NB4 (cell line): ENCODE data around the gene FOSB.

Experiments used
- DNase-seq: peaks from one replicate; pipeline ENCODE4 v3.0.0; 2010; ENCODE audit warnings: low read depth
- H3K4me3 ChIP-seq: one replicate; pipeline ENCODE4 v1.5.1; 2011; ENCODE audit warnings: mild to moderate bottlenecking, low read depth, low read length, moderate library complexity
- MYC ChIP-seq: IDR thresholded peaks from 2 replicates; pipeline ENCODE4 v1.6.1; 2011; ENCODE audit warnings: low read depth, low read length
- POLR2A ChIP-seq: IDR thresholded peaks from 2 replicates; pipeline ENCODE4 v1.6.1; 2011; ENCODE audit warnings: mild to moderate bottlenecking; ENCODE audit not compliant: insufficient read length; ENCODE audit errors: extremely low read depth
- TF ChIP-seq, protein P1 (sequence below): IDR thresholded peaks from one replicate; pipeline ENCODE4 v1.5.1; 2012; ENCODE audit warnings: low read depth, low read length
- TF ChIP-seq, protein P2 (sequence below): IDR thresholded peaks from 2 replicates; pipeline ENCODE4 v1.6.1; 2011; ENCODE audit warnings: low read depth, low read length

FOSB gene

DNA sequence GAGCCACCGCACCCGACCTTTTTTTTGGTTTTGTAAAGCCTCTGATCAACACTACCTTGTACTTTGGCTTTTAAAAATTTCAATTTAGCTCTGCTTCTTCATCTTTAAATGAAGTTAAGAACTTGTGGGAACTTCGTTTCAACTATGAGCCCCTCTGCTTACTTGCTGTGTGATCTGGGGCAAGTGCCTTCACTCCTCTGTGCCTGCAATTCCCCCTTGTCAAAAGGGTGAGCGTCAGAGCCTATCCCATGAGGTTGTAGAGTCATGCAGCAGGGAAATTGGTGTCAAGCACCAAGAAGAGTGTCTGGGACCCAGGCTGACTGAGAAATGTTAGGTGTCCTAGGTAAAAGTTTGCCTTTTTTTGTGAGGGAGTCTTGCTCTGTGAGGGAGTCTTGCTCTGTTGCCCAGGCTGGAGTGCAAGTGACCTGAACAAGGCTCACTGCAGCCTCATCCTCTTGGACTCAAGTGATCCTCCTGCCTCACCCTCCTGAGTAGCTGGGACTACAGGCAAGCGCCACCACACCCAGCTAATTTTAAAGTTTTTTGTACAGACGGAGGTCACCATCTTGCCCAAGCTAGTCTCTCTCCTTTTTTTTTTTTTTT lies 45.2 kb downstream of the FOSB start:
- DNase-seq = no peak
- TF ChIP-seq, protein P1, sequence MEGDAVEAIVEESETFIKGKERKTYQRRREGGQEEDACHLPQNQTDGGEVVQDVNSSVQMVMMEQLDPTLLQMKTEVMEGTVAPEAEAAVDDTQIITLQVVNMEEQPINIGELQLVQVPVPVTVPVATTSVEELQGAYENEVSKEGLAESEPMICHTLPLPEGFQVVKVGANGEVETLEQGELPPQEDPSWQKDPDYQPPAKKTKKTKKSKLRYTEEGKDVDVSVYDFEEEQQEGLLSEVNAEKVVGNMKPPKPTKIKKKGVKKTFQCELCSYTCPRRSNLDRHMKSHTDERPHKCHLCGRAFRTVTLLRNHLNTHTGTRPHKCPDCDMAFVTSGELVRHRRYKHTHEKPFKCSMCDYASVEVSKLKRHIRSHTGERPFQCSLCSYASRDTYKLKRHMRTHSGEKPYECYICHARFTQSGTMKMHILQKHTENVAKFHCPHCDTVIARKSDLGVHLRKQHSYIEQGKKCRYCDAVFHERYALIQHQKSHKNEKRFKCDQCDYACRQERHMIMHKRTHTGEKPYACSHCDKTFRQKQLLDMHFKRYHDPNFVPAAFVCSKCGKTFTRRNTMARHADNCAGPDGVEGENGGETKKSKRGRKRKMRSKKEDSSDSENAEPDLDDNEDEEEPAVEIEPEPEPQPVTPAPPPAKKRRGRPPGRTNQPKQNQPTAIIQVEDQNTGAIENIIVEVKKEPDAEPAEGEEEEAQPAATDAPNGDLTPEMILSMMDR = no peak
- TF ChIP-seq, protein P2, sequence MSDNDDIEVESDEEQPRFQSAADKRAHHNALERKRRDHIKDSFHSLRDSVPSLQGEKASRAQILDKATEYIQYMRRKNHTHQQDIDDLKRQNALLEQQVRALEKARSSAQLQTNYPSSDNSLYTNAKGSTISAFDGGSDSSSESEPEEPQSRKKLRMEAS = no peak
- TF ChIP-seq POLR2A (no peak), MYC (no peak)
- no peak overlapping the region for H3K4me3 ChIP-seq

DNA sequence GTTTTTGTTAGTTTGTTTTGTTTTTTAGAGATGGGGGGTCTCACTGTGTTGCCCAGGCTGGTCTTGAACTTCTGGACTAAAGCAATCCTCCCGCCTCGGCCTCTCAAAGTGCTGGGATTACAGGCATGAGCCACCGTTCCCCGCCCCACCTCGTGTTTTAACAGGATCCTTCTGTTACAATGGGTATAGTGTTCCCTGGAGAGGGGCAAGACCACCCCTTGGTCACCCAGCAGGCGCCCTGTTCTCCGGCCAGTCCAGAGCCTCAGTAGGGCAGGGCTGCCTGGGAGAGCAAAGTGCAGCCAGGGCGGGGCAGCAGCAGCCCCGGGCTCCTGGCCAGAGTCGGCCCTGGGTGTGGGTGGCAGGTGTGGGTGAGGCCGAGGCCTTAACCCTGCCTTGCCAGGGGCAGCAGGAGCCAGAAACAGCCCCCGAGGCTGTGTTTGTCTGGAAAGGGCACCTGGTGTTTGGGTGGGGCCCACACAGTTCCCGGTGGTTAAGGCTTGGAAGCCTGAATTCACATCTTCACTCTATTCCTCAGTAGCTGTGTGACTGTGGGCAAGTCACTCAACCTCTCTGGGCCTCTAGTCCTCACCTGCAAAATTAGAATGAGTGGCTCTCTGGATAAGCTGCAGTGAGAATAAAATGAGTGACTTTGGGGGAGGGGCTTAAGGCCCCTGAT lies 46.7 kb downstream of the FOSB start:
- no peak overlapping the region for H3K4me3 ChIP-seq
- TF ChIP-seq, protein P2 = no peak
- TF ChIP-seq, protein P1 = no peak
- TF ChIP-seq POLR2A = no peak
- no peak for TF ChIP-seq MYC
- DNase-seq = no peak

DNA sequence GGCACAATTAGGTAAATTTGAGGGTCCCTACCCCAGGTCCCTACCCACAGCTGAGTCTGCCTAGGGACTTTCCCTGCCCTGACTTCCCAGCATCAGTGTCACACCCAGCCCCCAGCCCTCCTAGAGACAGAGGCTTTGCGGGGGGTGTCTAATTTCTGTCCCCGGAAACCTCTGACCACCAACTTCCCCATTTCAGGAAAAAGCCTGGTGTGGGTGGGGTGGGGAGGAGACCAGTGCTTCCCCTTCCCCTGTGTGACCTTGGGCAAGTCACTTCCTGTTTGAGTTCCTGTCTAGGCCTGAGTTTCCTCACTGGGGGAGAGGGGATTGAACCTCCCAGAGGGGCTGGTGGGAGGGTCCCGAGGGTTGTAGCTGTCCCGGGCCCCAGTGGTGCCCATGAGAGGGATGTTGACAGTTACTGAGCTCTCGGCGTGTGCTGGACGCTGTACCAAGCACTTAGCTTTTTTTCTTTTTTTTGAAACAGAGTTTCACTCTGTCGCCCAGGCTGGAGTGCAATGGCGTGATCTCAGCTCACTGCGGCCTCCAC lies 47.4 kb downstream of the FOSB start:
- peak; percentile 93 for DNase-seq
- TF ChIP-seq, protein P1 = no peak
- TF ChIP-seq MYC (no peak; the same call in 1 of the 2 replicates), POLR2A (no peak)
- TF ChIP-seq, protein P2 = peak; percentile 22; the same call in 1 of the 2 replicates
- H3K4me3 ChIP-seq = no peak overlapping the region

DNA sequence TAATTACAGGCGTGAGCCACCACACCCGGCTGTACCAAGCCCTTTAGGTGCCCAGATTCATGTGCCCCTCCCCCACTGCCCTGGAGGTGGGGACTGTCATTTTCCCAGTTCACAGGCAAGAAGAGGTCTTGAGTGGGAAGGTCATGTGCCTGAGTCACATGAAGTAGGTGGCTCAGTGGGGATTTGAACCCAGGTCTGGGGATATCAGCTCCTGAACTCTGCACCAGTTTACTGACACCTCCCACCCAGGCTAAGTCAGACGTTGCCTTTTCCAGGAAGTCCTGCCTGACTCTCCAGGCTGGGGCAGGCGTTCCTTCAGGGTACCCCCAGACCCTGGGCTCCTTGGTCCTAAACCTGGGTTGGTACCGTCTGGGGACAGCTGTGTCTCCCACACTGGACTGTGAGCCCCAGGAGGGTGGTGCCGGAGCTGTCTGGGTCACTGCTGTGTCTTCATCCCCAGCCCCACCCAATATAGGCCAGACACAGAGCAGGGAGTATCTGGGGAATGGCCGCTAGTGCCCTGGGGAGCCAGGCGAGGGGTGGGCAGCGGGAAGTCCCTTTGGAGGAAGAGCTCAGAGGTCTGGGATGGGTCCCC lies 48.1 kb downstream of the FOSB start:
- no peak for DNase-seq
- TF ChIP-seq, protein P1 = no peak
- TF ChIP-seq POLR2A (no peak), MYC (no peak)
- TF ChIP-seq, protein P2 = no peak
- H3K4me3 ChIP-seq = no peak overlapping the region

DNA sequence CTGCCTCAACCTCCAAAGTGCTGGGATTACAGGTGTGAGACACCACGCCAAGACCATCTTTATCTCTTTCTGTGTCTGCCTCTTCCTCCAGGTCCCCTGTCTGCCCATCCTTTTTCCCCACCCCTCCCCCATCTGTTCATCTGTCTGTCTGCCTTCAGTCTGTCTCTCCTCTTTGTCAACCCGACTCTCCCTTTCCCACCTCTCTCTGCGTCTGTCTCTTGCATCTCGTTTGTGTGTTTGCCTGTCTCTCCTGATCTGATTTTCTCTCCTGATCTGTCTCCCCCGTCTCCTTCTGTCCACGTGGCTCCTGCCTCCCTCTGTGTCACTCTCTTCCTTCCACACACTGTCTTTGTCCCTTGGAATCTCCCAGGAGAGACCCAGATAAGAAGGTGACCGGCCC lies 49.4 kb downstream of the FOSB start:
- DNase-seq = no peak
- TF ChIP-seq, protein P1 = no peak
- TF ChIP-seq MYC = no peak
- TF ChIP-seq POLR2A = no peak
- TF ChIP-seq, protein P2 = no peak
- H3K4me3 ChIP-seq = no peak overlapping the region
